Measurements from ENCODE around the gene ECE1. TPM values are rescaled to one million over a fixed set of nuclear protein-coding genes. Genes with fewer than 3 reads are reported as not detected.

Gene ECE1
- total RNA-seq, 1 donor from 2014 or later: 37.2 TPM

GRCh38 chr1:21323091-21323490 is 32.8 kb upstream of the ECE1 start:
- no peak overlapping the region for H3K4me3 Mint-ChIP-seq
- H3K36me3 Mint-ChIP-seq: peaks cover 1% of the 10 kb centered on the region
- no peaks in the 10 kb centered on the region for H3K9me3 Mint-ChIP-seq

GRCh38 chr1:21322681-21323016 is 32.4 kb upstream of the ECE1 start:
- H3K4me3 Mint-ChIP-seq: peak overlapping the region; percentile 52
- TF ChIP-seq, protein P1, sequence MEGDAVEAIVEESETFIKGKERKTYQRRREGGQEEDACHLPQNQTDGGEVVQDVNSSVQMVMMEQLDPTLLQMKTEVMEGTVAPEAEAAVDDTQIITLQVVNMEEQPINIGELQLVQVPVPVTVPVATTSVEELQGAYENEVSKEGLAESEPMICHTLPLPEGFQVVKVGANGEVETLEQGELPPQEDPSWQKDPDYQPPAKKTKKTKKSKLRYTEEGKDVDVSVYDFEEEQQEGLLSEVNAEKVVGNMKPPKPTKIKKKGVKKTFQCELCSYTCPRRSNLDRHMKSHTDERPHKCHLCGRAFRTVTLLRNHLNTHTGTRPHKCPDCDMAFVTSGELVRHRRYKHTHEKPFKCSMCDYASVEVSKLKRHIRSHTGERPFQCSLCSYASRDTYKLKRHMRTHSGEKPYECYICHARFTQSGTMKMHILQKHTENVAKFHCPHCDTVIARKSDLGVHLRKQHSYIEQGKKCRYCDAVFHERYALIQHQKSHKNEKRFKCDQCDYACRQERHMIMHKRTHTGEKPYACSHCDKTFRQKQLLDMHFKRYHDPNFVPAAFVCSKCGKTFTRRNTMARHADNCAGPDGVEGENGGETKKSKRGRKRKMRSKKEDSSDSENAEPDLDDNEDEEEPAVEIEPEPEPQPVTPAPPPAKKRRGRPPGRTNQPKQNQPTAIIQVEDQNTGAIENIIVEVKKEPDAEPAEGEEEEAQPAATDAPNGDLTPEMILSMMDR (conservative IDR thresholded peaks at IDR 0.05): no peak
- H3K9me3 Mint-ChIP-seq: no peaks in the 10 kb centered on the region
- H3K4me1 Mint-ChIP-seq (ENCODE audit: unreplicated experiment): peaks cover 72% of the 10 kb centered on the region
- DNase-seq (ENCODE audit: extremely low spot score, unreplicated experiment): no peak
- H3K27ac Mint-ChIP-seq: peak overlapping the region; percentile 63
- H3K27me3 Mint-ChIP-seq: no peaks in the 10 kb centered on the region
- H3K36me3 Mint-ChIP-seq: no peaks in the 10 kb centered on the region

More at GRCh38 chr1:21323091-21323490, 32.8 kb upstream of the ECE1 start:
- no peaks in the 10 kb centered on the region for H3K27me3 Mint-ChIP-seq
- H3K27ac Mint-ChIP-seq: peak overlapping the region; percentile 63
- TF ChIP-seq, protein P1 (conservative IDR thresholded peaks at IDR 0.05): no peak
- peaks cover 71% of the 10 kb centered on the region for H3K4me1 Mint-ChIP-seq (ENCODE audit: unreplicated experiment)
- no peak for DNase-seq (ENCODE audit: extremely low spot score, unreplicated experiment)

DNA sequence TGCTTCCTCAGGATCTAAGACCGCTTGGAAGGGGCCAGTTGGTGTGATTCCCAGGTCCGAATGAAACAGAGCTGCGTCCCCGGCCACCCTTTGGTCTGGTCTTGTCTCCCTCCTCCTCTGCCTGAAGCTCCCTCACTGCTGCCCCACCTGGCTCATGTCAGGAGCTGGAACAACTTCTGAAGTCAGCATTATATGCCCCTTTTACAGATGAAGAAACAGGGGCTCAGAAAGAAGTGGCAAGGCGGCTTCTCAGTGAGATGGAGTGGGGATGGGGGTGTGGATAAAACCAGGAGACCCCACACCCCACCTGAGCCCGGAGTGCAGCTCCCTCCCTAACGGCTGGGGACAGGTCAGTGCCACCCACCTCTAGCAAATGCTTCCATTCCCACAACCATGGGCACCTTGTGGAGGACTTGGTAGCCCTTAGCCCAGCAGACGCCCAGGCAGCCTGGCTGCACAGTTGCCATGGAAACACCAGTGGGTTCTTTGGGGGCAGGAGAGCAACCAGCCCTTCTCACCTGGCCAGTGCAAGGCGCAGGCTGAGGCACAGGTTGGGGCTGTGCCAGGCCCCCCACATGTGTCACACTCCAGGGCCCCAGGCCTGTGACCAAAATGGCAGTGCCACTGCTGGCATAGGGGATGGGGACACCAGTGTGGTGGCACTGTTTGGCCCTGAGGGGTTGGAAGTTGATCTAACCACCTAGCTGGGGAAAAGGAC is 31.9 kb upstream of the ECE1 start:
- Mint-ChIP-seq H3K27me3 (no peaks in the 10 kb centered on the region), H3K4me1 (ENCODE audit: unreplicated experiment) (peaks cover 67% of the 10 kb centered on the region), H3K4me3 (peak overlapping the region; percentile 52), H3K27ac (peak overlapping the region; percentile 63), H3K9me3 (no peaks in the 10 kb centered on the region), H3K36me3 (no peaks in the 10 kb centered on the region)
- TF ChIP-seq, protein P1 (conservative IDR thresholded peaks at IDR 0.05): no peak
- DNase-seq (ENCODE audit: extremely low spot score, unreplicated experiment): no peak

- H3K9me3 Mint-ChIP-seq: no peaks in the 10 kb centered on the region
- H3K4me1 Mint-ChIP-seq (ENCODE audit: unreplicated experiment): peaks cover 62% of the 10 kb centered on the region
- H3K4me3 Mint-ChIP-seq: no peak overlapping the region
- H3K27me3 Mint-ChIP-seq: no peaks in the 10 kb centered on the region
- no peaks in the 10 kb centered on the region for H3K36me3 Mint-ChIP-seq
- TF ChIP-seq, protein P1 (conservative IDR thresholded peaks at IDR 0.05): no peak
- H3K27ac Mint-ChIP-seq: no peak overlapping the region
- no peak for DNase-seq (ENCODE audit: extremely low spot score, unreplicated experiment)
Measured at GRCh38 chr1:21320410-21321108, 30.3 kb upstream of the ECE1 start.

DNA sequence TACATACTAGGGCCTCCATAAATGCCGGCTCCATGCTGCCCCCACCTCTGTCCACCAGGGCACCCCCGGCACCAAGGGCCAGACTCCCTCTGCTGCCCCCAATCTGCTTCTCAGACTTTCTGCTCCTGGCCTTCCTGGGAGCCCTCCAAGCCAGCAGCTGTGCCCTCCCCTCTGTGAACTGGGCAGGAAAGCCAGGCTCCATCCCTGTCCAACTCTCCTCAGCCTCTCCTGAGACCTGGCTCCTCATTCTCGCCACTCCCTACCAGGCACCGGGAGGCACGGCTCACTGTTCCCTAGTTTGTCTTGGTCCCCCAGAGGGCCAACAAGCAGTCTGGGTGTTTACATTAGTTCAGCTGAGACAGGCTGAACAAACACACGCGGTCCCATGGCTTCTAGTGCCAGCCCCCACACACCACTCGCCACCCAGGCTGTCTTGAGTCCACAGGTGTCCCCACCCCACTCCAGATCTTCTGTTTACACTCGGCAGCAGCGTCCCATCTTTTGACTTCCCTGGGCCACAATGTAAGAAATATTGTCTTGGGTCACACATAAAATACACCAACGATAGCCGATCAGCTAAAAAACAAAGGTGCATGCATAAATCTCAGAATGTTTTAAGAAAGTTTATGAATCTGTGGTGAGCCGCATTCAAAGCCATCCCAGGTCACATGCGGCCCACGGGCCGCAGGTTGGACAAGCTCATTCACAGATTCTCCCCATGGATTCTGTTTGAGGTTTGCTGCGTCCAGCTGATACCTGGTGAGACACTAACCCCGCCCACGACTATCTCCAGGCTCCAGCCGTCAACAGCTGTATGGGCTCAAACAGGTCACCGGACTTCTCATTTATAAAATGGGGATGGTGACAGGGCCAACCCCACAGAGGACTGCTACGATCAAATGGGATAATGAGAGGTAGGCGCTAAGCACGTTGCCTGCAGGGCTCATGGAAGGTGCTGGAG is 29.5 kb upstream of the ECE1 start:
- no peaks in the 10 kb centered on the region for H3K36me3 Mint-ChIP-seq
- no peaks in the 10 kb centered on the region for H3K9me3 Mint-ChIP-seq
- no peaks in the 10 kb centered on the region for H3K27me3 Mint-ChIP-seq
- peak overlapping the region; percentile 61 for H3K4me3 Mint-ChIP-seq
- H3K4me1 Mint-ChIP-seq (ENCODE audit: unreplicated experiment): peaks cover 57% of the 10 kb centered on the region
- no peak for DNase-seq (ENCODE audit: extremely low spot score, unreplicated experiment)
- TF ChIP-seq, protein P1 (conservative IDR thresholded peaks at IDR 0.05): peak; percentile 31
- H3K27ac Mint-ChIP-seq: peak overlapping the region; percentile 86

Data from type B pancreatic cell (in vitro differentiated cells).